LNCAP (cell line): ENCODE measurements around the gene ZNF425.

Source experiments
- CTCF ChIP-seq: fragments of 450-650 bp; IDR thresholded peaks from 2 replicates; pipeline ENCODE4 v1.5.1; 2017; ENCODE audit warnings: mild to moderate bottlenecking

The ZNF425 gene

DNA sequence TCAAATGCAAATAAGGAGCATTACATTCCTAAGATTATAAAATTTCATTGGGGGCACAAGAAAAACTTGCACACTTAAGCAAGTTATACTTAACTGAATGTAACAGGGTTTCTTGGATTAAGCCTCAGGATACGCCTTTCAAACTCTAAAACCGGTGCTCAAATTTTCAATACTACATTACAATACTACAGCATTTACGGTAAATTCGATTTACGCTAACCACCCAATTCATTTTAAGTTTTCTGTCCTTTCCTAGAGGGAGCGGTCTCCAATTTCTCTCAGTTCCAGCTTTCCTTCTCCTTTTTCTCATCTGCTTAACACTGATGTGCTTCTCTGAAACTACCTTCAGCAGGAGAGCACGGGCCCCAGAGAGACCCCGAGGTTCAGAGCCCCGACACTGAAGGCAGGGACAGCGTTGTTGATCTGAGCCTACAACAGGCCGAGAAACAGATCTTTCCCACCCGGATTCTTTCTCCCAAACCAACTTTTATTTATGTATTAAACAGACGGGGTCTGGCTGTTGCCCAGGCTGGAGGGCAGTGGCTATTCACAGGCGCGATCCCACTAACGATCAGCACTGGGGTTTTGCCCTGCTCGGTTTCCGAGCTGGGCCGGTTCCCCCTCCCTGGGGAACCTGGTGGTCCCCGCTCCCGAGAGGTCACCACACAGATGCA is 798 bp downstream of the ZNF425 start:
- TF ChIP-seq CTCF: no peak

DNA sequence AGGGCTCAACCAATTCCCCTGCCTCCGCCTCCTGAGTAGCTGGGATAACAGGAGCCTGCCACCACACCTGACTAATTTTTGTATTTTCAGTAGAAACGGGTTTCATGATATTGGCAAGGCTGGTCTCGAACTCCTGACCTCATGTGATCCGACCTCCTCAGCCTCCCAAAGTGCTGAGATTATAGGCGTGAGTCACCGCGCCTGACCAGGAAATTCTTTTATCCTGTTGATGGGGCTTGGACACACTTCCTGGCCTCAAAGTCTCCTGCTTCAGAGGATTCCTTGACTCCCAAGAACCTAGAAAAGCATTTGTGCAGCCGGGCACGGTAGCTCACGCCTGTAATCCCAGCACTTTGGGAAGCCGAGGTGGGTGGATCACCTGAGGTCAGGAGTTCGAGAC is 16.2 kb downstream of the ZNF425 start:
- TF ChIP-seq CTCF: no peak

GRCh38 chr7:149104749-149105148 is 21.4 kb downstream of the ZNF425 start:
- no peak for TF ChIP-seq CTCF

GRCh38 chr7:149104214-149104613 is 21.9 kb downstream of the ZNF425 start:
- TF ChIP-seq CTCF: no peak

- no peak for TF ChIP-seq CTCF
Measured at GRCh38 chr7:149103424-149103823, 22.7 kb downstream of the ZNF425 start.

GRCh38 chr7:149102666-149103065 is 23.5 kb downstream of the ZNF425 start:
- no peak for TF ChIP-seq CTCF

GRCh38 chr7:149100821-149101220 is 25.3 kb downstream of the ZNF425 start:
- TF ChIP-seq CTCF: no peak

GRCh38 chr7:149099058-149099457 is 27.1 kb downstream of the ZNF425 start:
- no peak for TF ChIP-seq CTCF
